GM12878 (cell line): Measurements from ENCODE around the gene FHL5. TPM values are rescaled to one million over a fixed set of nuclear protein-coding genes. Genes with fewer than 3 reads are reported as not detected.

Experiments used
- ATAC-seq: fragments of 200-7000 bp; cut with Tn5 transposase; 3 replicates; pipeline ENCODE4 v1.9.1; 2020; ENCODE audit warnings: mild to moderate bottlenecking, moderate library complexity
- BruUV-seq: library from RNA; stranded (reverse); fragments of 400-500 nt; replicated peaks from 2 replicates; lab custom pipeline; 2021; lab: Mats Ljungman, UMichigan
- CTCF ChIA-PET: fragments of 300-600 bp; sonication (Branson Sonifier 250); formaldehyde crosslinking; extraction: SDS; loops from one replicate; lab custom pipeline; 2021; ENCODE audit warnings: inconsistent platforms; lab: Yijun Ruan, JAX
- POLR2A ChIA-PET: fragments of 350-600 bp; formaldehyde crosslinking; extraction: SDS; loops from one replicate; lab custom pipeline; 2021; ENCODE audit warnings: inconsistent platforms; lab: Charles Lee
- RAD21 ChIA-PET: fragments of 300-600 bp; sonication (Branson Sonifier 250); formaldehyde crosslinking; loops from one replicate; lab custom pipeline; 2023; ENCODE audit warnings: antibody characterized with exemption; ENCODE audit not compliant: unreplicated experiment; lab: Charles Lee
- SMC1A ChIA-PET: fragments of 300-600 bp; sonication (Branson Sonifier 250); formaldehyde crosslinking; loops from one replicate; lab custom pipeline; 2023; ENCODE audit not compliant: unreplicated experiment, uncharacterized antibody; lab: Charles Lee
- DNase-seq: peaks from one replicate; pipeline ENCODE4 v3.0.0-alpha.2; 2011; ENCODE audit warnings: low read depth, low spot score
- FAIRE-seq: peaks from 3 replicates; lab custom pipeline; 2011; peaks lifted over from hg19 to GRCh38; lab: Jason Lieb, UNC
- H2AFZ ChIP-seq: 2 replicates; pipeline ENCODE4 v1.6.0; 2011; ENCODE audit warnings: low read depth, low read length, control low read depth; ENCODE audit not compliant: control insufficient read depth
- H3K27ac ChIP-seq: 2 replicates; pipeline ENCODE4 v1.5.1; 2011; ENCODE audit warnings: control low read depth; ENCODE audit not compliant: control insufficient read depth, insufficient read depth
- H3K27me3 ChIP-seq, 2 experiments: replicated peaks in 1 of 2; 2 replicates each; pipeline versions ENCODE4 v1.6.0 to v1.6.1; 2011; ENCODE audit warnings: low read length in 1 of 2; ENCODE audit not compliant: control insufficient read depth in 2 of 2, insufficient read depth in 2 of 2
- H3K36me3 ChIP-seq, 2 experiments: 2 replicates each; pipeline ENCODE4 v1.5.1; 2011; ENCODE audit warnings: low read length in 1 of 2; ENCODE audit not compliant: control insufficient read depth in 2 of 2, insufficient read depth in 2 of 2
- H3K4me1 ChIP-seq: 2 replicates; pipeline ENCODE4 v1.6.1; 2011; ENCODE audit warnings: mild to moderate bottlenecking, low read length, moderate library complexity, mixed read lengths; ENCODE audit not compliant: control insufficient read depth, insufficient read depth
- H3K4me2 ChIP-seq: 2 replicates; pipeline ENCODE4 v1.6.0; 2011; ENCODE audit warnings: control low read depth; ENCODE audit not compliant: control insufficient read depth, insufficient read depth
- H3K4me3 ChIP-seq: fragments of 200-600 bp; sonication (generic); 2 replicates; pipeline ENCODE4 v1.5.1; 2016
- H3K79me2 ChIP-seq: 2 replicates; pipeline ENCODE4 v1.6.0; 2011; ENCODE audit warnings: low read length; ENCODE audit not compliant: control insufficient read depth, insufficient read depth
- H3K9ac ChIP-seq: 2 replicates; pipeline ENCODE4 v1.8.0; 2011; ENCODE audit warnings: low read length, control low read depth, mixed read lengths; ENCODE audit not compliant: control insufficient read depth, insufficient read depth
- H3K9me3 ChIP-seq: replicated peaks from 3 replicates; pipeline ENCODE4 v1.5.1; 2011; ENCODE audit warnings: mild to moderate bottlenecking, low read length; ENCODE audit not compliant: control insufficient read depth, insufficient read depth
- H4K20me1 ChIP-seq: 2 replicates; pipeline ENCODE4 v1.6.0; 2011; ENCODE audit not compliant: control insufficient read depth, insufficient read depth
- MTA2 ChIP-seq: fragments of 450-650 bp; IDR thresholded peaks from 2 replicates; pipeline ENCODE4 v1.6.1; 2016; ENCODE audit warnings: low read depth, mild to moderate bottlenecking, moderate library complexity
- PKNOX1 ChIP-seq: fragments of 450-650 bp; IDR thresholded peaks from 2 replicates; pipeline ENCODE4 v1.6.1; 2016; ENCODE audit warnings: mild to moderate bottlenecking
- WGBS: methylation state at CpG from one replicate; pipeline ENCODE4 v1.1.6; 2016; ENCODE audit warnings: low lambda C conversion rate; ENCODE audit not compliant: insufficient replicate concordance, insufficient coverage; ENCODE audit errors: missing lambda C conversion rate; 5-methylcytosine and 5-hydroxymethylcytosine counted together
- in situ Hi-C: fragments of 300-500 bp; cut with MboI; formaldehyde crosslinking; loops from 9 replicates; pipeline ENCODE4 v1.14.3; 2018; ENCODE audit warnings: mixed read lengths
- intact Hi-C: fragments of 100-400 bp; cut with micrococcal nuclease; formaldehyde crosslinking; loops from one replicate; pipeline ENCODE4 v1.14.2; 2022; ENCODE audit not compliant: unreplicated experiment
- polyA plus RNA-seq, 11 experiments: library from polyadenylated mRNA; depleted of rRNA in 4 of 11; unstranded in 6 of 11; stranded (reverse) in 5 of 11; fragments of >200 nt; fragmentation: Nextera tagmentation in 4 of 11; fragmentation: Illumina TruSeq in 1 of 11; extraction: Ambion mirVana in 4 of 11; extraction: Trizol in 1 of 11; gene quantifications; 1 replicate in 1 of 11; 2 replicates in 10 of 11; pipeline versions ENCODE4 v1.2.1 to v1.2.3, GENCODE V29; 2011 to 2016; ENCODE audit warnings: inconsistent platforms in 2 of 11, missing spikeins in 2 of 11, low read depth in 1 of 11
- small RNA-seq: library from RNA; depleted of rRNA; stranded (forward); fragments of <200 nt; gene quantifications from one replicate; pipeline ENCODE3, GENCODE V24; 2014
- total RNA-seq, 4 experiments: library from RNA; depleted of rRNA in 3 of 4; stranded (reverse); fragments of >200 nt in 3 of 4; fragmentation: Illumina TruSeq in 1 of 4; extraction: Trizol in 1 of 4; gene quantifications; 2 replicates each; pipeline versions ENCODE4 v1.2.1 to v1.2.3, GENCODE V29; 2013 to 2021

Gene FHL5
- total and polyA plus RNA-seq, 10 of the 15 experiments (the other 5 are each of a cell fraction or from before 2014, with no cell fraction given): 0.16 TPM; not detected in 9

DNA sequence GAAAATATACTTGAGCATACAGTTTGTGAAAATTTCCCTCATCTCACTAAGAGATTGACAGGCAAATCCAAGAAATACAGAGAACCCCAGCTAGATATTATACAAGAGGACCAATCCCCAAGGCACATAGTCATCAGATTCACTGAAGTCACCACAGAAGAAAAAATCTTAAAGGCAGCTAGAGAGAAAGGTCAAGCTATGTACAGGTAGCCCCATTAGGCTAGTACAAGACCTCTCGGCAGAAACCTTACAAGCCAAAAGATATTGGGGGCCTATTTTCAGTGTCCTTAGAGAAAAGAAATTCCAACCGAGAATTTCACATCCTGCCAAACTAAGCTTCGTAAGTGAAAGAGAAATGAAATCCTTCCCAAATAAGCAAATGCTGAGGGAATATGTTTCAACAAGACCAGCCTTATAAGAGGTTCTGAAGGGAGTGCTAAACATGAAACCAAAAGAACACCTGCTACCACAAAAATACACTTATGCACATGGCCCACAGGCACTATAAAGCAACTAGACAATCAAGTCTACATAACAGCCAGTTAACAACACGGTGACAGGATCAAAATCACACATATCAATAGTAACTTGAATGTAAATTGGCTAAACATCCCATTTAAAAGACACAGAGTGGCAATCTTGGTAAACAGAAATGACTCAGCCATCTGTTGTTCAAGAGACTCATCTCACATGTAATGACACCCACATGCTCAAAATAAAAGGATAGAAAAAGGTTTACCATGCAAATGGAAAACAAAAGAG lies 96.3 kb downstream of the FHL5 start:
- no TSS peak for BruUV-seq
- POLR2A ChIA-PET: no interaction called here
- in situ Hi-C loops: no loop called here

More for the DNA sequence above, 96.3 kb downstream of the FHL5 start:
- Histone ChIP-seq H2AFZ (no peak overlapping the region; the same call in 1 of the 2 replicates), H3K27ac (no peak overlapping the region), H3K4me1 (no peaks in the 10 kb centered on the region), H3K4me2 (no peak overlapping the region), H3K79me2 (no peaks in the 10 kb centered on the region), H4K20me1 (no peaks in the 10 kb centered on the region), H3K27me3 (no peaks in the 10 kb centered on the region), H3K36me3 (no peaks in the 10 kb centered on the region), H3K9ac (no peak overlapping the region), H3K4me3 (no peak overlapping the region), H3K9me3 (no peaks in the 10 kb centered on the region)
- ATAC-seq: peak; percentile 87
- ChIA-PET CTCF (interaction anchor here (1.7 to 2.0 kb wide), 3 partner anchors 10 to 32 kb away, joined by 3 to 5 read pairs (median 4); no protein-coding TSS in a partner anchor), RAD21 (interaction anchor here (1.0 kb wide), 1 partner anchor 46 kb away, joined by 3 read pairs; no protein-coding TSS in a partner anchor), SMC1A (interaction anchor here (0.7 to 4.1 kb wide), 5 partner anchors 7 to 693 kb away, joined by 3 to 17 read pairs (median 4); no protein-coding TSS in a partner anchor)
- TF ChIP-seq PKNOX1 (no peak), MTA2 (peak; percentile 59; the same call in 1 of the 2 replicates)
- intact Hi-C loops: no loop called here
- peak; percentile 56 for FAIRE-seq
- 23% methylated on average over 4 of the region's 4 CpGs for WGBS
- DNase-seq: no peak

Small RNAs within 50 kb of the gene (small RNA-seq; reads per million reads assigned to genes)
- gene RNU4-70P: not detected

Other genes starting within 250 kb of the FHL5 start
- gene UFL1, start 41.3 kb upstream of the FHL5 start, total RNA-seq (2014; rRNA removed): 18.1 and 22.8 TPM in 2 replicates
- 26.7 and 27.3 TPM in 2 replicates for gene UFL1, start 41.3 kb upstream of the FHL5 start, total RNA-seq (2014; rRNA removed; fragmentation: Illumina TruSeq; extraction: Trizol)
- gene UFL1, start 41.3 kb upstream of the FHL5 start, total RNA-seq (2021): 20.7 and 21.5 TPM in 2 replicates
- gene UFL1, start 41.3 kb upstream of the FHL5 start, polyA plus RNA-seq (2011; rRNA removed): 26.4 and 41.6 TPM in 2 replicates
- gene UFL1, start 41.3 kb upstream of the FHL5 start, polyA plus RNA-seq (2014; fragmentation: Illumina TruSeq; extraction: Trizol): 29.3 and 35.1 TPM in 2 replicates
- gene UFL1, start 41.3 kb upstream of the FHL5 start, polyA plus RNA-seq (2014; fragmentation: Nextera tagmentation; extraction: Ambion mirVana): 10 to 100 TPM; 24.5 to 29.1 TPM
- 11.8 and 13.8 TPM in 2 replicates for gene UFL1, start 41.3 kb upstream of the FHL5 start, polyA plus RNA-seq (2014; rRNA removed)
- 10 to 100 TPM; 23.8 to 24.2 TPM for gene UFL1, start 41.3 kb upstream of the FHL5 start, polyA plus RNA-seq (2016; fragmentation: Nextera tagmentation; extraction: Ambion mirVana)